Measurements from ENCODE around the gene BTBD9. TPM values are rescaled to one million over a fixed set of nuclear protein-coding genes. Genes with fewer than 3 reads are reported as not detected.

The BTBD9 gene
- total and polyA plus RNA-seq, 9 of the 15 experiments (the other 6 are each of a cell fraction or from before 2014, with no cell fraction given), result 0.08 to 1.6 (median 0.58) TPM

DNA sequence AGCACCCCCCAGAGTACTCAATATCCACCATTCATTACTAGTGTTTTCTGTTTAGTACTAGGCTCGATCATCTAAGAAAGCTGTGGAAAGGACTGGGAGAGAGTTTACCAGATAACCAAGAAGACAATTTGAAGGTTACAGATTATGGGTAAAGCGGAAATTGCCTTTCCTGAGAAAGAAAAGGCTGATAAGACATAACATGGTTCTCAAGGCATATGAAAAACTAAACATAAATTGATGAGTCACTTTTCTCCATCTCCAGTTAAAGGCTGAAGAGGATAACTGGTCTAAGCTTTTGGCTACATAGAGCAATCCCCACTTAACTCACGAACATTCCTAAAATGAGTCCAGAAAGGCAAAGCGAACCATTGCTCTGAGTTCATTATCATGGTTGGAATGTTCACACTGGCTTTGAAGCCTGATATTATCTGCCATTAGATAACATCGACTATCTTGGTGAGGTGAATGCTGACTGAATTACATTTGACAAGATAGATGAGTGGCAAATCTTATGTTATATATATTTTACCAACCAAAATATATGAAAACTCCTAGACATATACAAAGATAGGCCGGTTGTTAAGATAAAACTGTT lies 65.8 kb downstream of the BTBD9 start (continued):
- TF ChIP-seq HMGXB4 (CRISPR knock-in tag; IDR thresholded peaks at IDR 0.05), result no peak
- peak; percentile 30; the same call in 1 of the 2 replicates for TF ChIP-seq ESRRA (IDR thresholded peaks at IDR 0.05; ENCODE audit: borderline replicate concordance, low read depth)
- peak in 1 of 2 experiments; percentile 72; a peak in 1 of 4 replicates for TF ChIP-seq SRF (CRISPR knock-in tag; IDR thresholded peaks at IDR 0.05)
- TF ChIP-seq FOSL1 (tag; conservative IDR thresholded peaks at IDR 0.05), result peak; percentile 78
- peak; percentile 29; the same call in 1 of the 2 replicates for TF ChIP-seq ZEB2 (IDR thresholded peaks at IDR 0.05)
- TF ChIP-seq U2AF2 (optimal IDR thresholded peaks at IDR 0.05; ENCODE audit: low read depth, low read length), result no peak
- TF ChIP-seq TEAD2 (tag; IDR thresholded peaks at IDR 0.05), result no peak
- no peak for TF ChIP-seq ZNF311 (CRISPR knock-in tag; IDR thresholded peaks at IDR 0.05)
- peak; percentile 100 for TF ChIP-seq HMBOX1 (IDR thresholded peaks at IDR 0.05)
- TF ChIP-seq ZNF76 (CRISPR knock-in tag; IDR thresholded peaks at IDR 0.05; ENCODE audit: borderline replicate concordance), result no peak
- peak; percentile 84 for TF ChIP-seq ATF3 (IDR thresholded peaks at IDR 0.05)
- TF ChIP-seq ATF3 (CRISPR knock-in tag; conservative IDR thresholded peaks at IDR 0.05), result no peak
- no peak for TF ChIP-seq FOXA3 (CRISPR knock-in tag; conservative IDR thresholded peaks at IDR 0.05 in 1 of 2, IDR thresholded peaks at IDR 0.05 in 1 of 2)
- TF ChIP-seq ZNF384 (IDR thresholded peaks at IDR 0.05; ENCODE audit: low read depth, low read length), result no peak
- TF ChIP-seq ZNF316 (IDR thresholded peaks at IDR 0.05), result peak; percentile 99
- TF ChIP-seq, protein P1, sequence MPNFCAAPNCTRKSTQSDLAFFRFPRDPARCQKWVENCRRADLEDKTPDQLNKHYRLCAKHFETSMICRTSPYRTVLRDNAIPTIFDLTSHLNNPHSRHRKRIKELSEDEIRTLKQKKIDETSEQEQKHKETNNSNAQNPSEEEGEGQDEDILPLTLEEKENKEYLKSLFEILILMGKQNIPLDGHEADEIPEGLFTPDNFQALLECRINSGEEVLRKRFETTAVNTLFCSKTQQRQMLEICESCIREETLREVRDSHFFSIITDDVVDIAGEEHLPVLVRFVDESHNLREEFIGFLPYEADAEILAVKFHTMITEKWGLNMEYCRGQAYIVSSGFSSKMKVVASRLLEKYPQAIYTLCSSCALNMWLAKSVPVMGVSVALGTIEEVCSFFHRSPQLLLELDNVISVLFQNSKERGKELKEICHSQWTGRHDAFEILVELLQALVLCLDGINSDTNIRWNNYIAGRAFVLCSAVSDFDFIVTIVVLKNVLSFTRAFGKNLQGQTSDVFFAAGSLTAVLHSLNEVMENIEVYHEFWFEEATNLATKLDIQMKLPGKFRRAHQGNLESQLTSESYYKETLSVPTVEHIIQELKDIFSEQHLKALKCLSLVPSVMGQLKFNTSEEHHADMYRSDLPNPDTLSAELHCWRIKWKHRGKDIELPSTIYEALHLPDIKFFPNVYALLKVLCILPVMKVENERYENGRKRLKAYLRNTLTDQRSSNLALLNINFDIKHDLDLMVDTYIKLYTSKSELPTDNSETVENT (CRISPR knock-in tag; IDR thresholded peaks at IDR 0.05), result no peak
- TF ChIP-seq CBFA2T3 (IDR thresholded peaks at IDR 0.05), result peak; percentile 73
- no peak for TF ChIP-seq STAT6 (CRISPR knock-in tag; IDR thresholded peaks at IDR 0.05)
- TF ChIP-seq ARID1B (IDR thresholded peaks at IDR 0.05), result peak; percentile 75
- TF ChIP-seq MAFK (IDR thresholded peaks at IDR 0.05; ENCODE audit: low read length), result peak; percentile 81
- no peak for TF ChIP-seq HIVEP1 (CRISPR knock-in tag; IDR thresholded peaks at IDR 0.05)
